IPS DF 6.9 (cell line): ENCODE measurements around the gene PLA2R1.

Source experiments
- DNase-seq: peaks from one replicate; pipeline ENCODE4 v3.0.0-alpha.2; 2013; ENCODE audit warnings: low read depth, low spot score
- H3K27ac ChIP-seq: one replicate; pipeline ENCODE4 v1.5.1; 2013; ENCODE audit warnings: low read length, control low read depth
- H3K27me3 ChIP-seq: 2 replicates; pipeline ENCODE4 v1.6.1; 2013; ENCODE audit warnings: mild to moderate bottlenecking, low read length; ENCODE audit not compliant: control insufficient read depth, insufficient read depth
- H3K36me3 ChIP-seq: 2 replicates; pipeline ENCODE4 v1.6.1; 2013; ENCODE audit warnings: low read length; ENCODE audit not compliant: control insufficient read depth, insufficient read depth
- H3K4me1 ChIP-seq: 2 replicates; pipeline ENCODE4 v1.6.1; 2013; ENCODE audit warnings: low read length; ENCODE audit not compliant: control insufficient read depth, insufficient read depth
- H3K4me3 ChIP-seq: 2 replicates; pipeline ENCODE4 v1.5.1; 2013; ENCODE audit warnings: mild to moderate bottlenecking, low read length
- H3K9me3 ChIP-seq: 2 replicates; pipeline ENCODE4 v1.6.1; 2013; ENCODE audit warnings: low read length, inconsistent platforms; ENCODE audit not compliant: control insufficient read depth, insufficient read depth
- WGBS: extraction: QIAGEN DNeasy Blood & Tissue Kit; methylation state at CpG from one replicate; pipeline ENCODE4 v1.1.7; 2013; ENCODE audit warnings: mixed read lengths, missing lambda C conversion rate; ENCODE audit not compliant: insufficient read length, insufficient coverage; 5-methylcytosine and 5-hydroxymethylcytosine counted together

PLA2R1 gene

GRCh38 chr2:160062292-160063005 is at the start of gene PLA2R1:
TSS of gene PLA2R1 (minus strand) at chr2:160062615. CDS start at chr2:160062403, 212 bp downstream.
- Histone ChIP-seq H3K27me3 (peaks cover 3% of the 10 kb centered on the region; the same call in 1 of the 2 replicates), H3K36me3 (no peaks in the 10 kb centered on the region), H3K27ac (no peak within 1 kb of the TSS), H3K9me3 (no peaks in the 10 kb centered on the region), H3K4me1 (0 out of 2 replicates have a peak, but pooled peaks cover 1% of the 10 kb centered on the region), H3K4me3 (peak within 1 kb of the TSS; percentile 41; the same call in 1 of the 2 replicates)
- DNase-seq: no peak
- no CpG with 5 or more reads among the region's 52 CpGs for WGBS

GRCh38 chr2:160110674-160111239 is 48.3 kb upstream of the PLA2R1 start:
- Histone ChIP-seq H3K4me1 (no peaks in the 10 kb centered on the region), H3K9me3 (no peaks in the 10 kb centered on the region), H3K27me3 (no peaks in the 10 kb centered on the region), H3K4me3 (no peak overlapping the region), H3K36me3 (no peaks in the 10 kb centered on the region), H3K27ac (no peak overlapping the region)
- WGBS: no CpG with 5 or more reads among the region's 7 CpGs
- no peak for DNase-seq

GRCh38 chr2:160109939-160110673 is 47.7 kb upstream of the PLA2R1 start:
- DNase-seq: peak; percentile 29
- Histone ChIP-seq H3K27ac (no peak overlapping the region), H3K27me3 (no peaks in the 10 kb centered on the region), H3K36me3 (no peaks in the 10 kb centered on the region), H3K4me3 (no peak overlapping the region), H3K9me3 (no peaks in the 10 kb centered on the region), H3K4me1 (no peaks in the 10 kb centered on the region)
- WGBS: no CpG with 5 or more reads among the region's 8 CpGs

- no peak for DNase-seq
- Histone ChIP-seq H3K9me3 (no peaks in the 10 kb centered on the region), H3K36me3 (no peaks in the 10 kb centered on the region), H3K4me3 (no peak overlapping the region), H3K4me1 (no peaks in the 10 kb centered on the region), H3K27ac (no peak overlapping the region), H3K27me3 (no peaks in the 10 kb centered on the region)
- WGBS: no CpG with 5 or more reads among the region's 3 CpGs
These were observed 46.8 kb upstream of the PLA2R1 start for GRCh38 chr2:160109243-160109642.

GRCh38 chr2:160108646-160109045 is 46.2 kb upstream of the PLA2R1 start:
- no peaks in the 10 kb centered on the region for H3K9me3 ChIP-seq
- no peak overlapping the region for H3K27ac ChIP-seq
- no peaks in the 10 kb centered on the region for H3K4me1 ChIP-seq
- no peak overlapping the region for H3K4me3 ChIP-seq
- DNase-seq: no peak
- H3K36me3 ChIP-seq: no peaks in the 10 kb centered on the region
- WGBS: no CpG with 5 or more reads among the region's 2 CpGs
- H3K27me3 ChIP-seq: no peaks in the 10 kb centered on the region

GRCh38 chr2:160105366-160105765 is 43.0 kb upstream of the PLA2R1 start:
- DNase-seq: no peak
- no peaks in the 10 kb centered on the region for H3K9me3 ChIP-seq
- H3K36me3 ChIP-seq: no peaks in the 10 kb centered on the region
- no peaks in the 10 kb centered on the region for H3K27me3 ChIP-seq
- H3K4me1 ChIP-seq: no peaks in the 10 kb centered on the region
- H3K4me3 ChIP-seq: no peak overlapping the region
- no CpG with 5 or more reads among the region's 1 CpG for WGBS
- H3K27ac ChIP-seq: no peak overlapping the region

GRCh38 chr2:160104115-160104514 is 41.7 kb upstream of the PLA2R1 start:
- Histone ChIP-seq H3K4me3 (no peak overlapping the region), H3K36me3 (no peaks in the 10 kb centered on the region), H3K27me3 (no peaks in the 10 kb centered on the region), H3K4me1 (no peaks in the 10 kb centered on the region), H3K9me3 (no peaks in the 10 kb centered on the region), H3K27ac (no peak overlapping the region)
- no peak for DNase-seq
- WGBS: no CpG with 5 or more reads among the region's 2 CpGs

GRCh38 chr2:160097326-160097725 is 34.9 kb upstream of the PLA2R1 start:
- Histone ChIP-seq H3K36me3 (no peaks in the 10 kb centered on the region), H3K27ac (no peak overlapping the region), H3K4me3 (no peak overlapping the region), H3K9me3 (peaks cover 2% of the 10 kb centered on the region; the same call in 1 of the 2 replicates), H3K4me1 (no peaks in the 10 kb centered on the region), H3K27me3 (no peaks in the 10 kb centered on the region)
- DNase-seq: no peak
- WGBS: no CpG with 5 or more reads among the region's 1 CpG

- H3K36me3 ChIP-seq: no peaks in the 10 kb centered on the region
- DNase-seq: no peak
- H3K4me3 ChIP-seq: no peak overlapping the region
- H3K27me3 ChIP-seq: no peaks in the 10 kb centered on the region
- no peak overlapping the region for H3K27ac ChIP-seq
- H3K9me3 ChIP-seq: peaks cover 2% of the 10 kb centered on the region; the same call in 1 of the 2 replicates
- no CpG with 5 or more reads among the region's 4 CpGs for WGBS
- no peaks in the 10 kb centered on the region for H3K4me1 ChIP-seq
These were observed 34.0 kb upstream of the PLA2R1 start for GRCh38 chr2:160096409-160096808.

- no peak overlapping the region for H3K4me3 ChIP-seq
- no peaks in the 10 kb centered on the region for H3K36me3 ChIP-seq
- H3K27ac ChIP-seq: no peak overlapping the region
- no CpG with 5 or more reads among the region's 4 CpGs for WGBS
- H3K4me1 ChIP-seq: no peaks in the 10 kb centered on the region
- peaks cover 12% of the 10 kb centered on the region for H3K9me3 ChIP-seq
- DNase-seq: no peak
- H3K27me3 ChIP-seq: no peaks in the 10 kb centered on the region
These were observed 30.0 kb upstream of the PLA2R1 start for GRCh38 chr2:160092445-160092844.
